HG02571 (cell line): ENCODE results near the gene RAD51B.

Source experiments
- ATAC-seq: cut with Tn5 transposase; IDR thresholded peaks from one replicate; pipeline ENCODE4 v1.9.1; 2021; ENCODE audit warnings: mild to moderate bottlenecking, moderate library complexity; ENCODE audit not compliant: unreplicated experiment

The RAD51B gene

GRCh38 chr14:68552075-68552474 lies 732.5 kb downstream of the RAD51B start:
- ATAC-seq = no peak

GRCh38 chr14:68552602-68553001 lies 733.0 kb downstream of the RAD51B start:
- ATAC-seq = no peak

- no peak for ATAC-seq
Measured at GRCh38 chr14:68553311-68553710, 733.7 kb downstream of the RAD51B start.

GRCh38 chr14:68554231-68554630 lies 734.7 kb downstream of the RAD51B start:
- no peak for ATAC-seq

- no peak for ATAC-seq
Measured at GRCh38 chr14:68556253-68556652, 736.7 kb downstream of the RAD51B start.

GRCh38 chr14:68557648-68558047 lies 738.1 kb downstream of the RAD51B start:
- no peak for ATAC-seq

- ATAC-seq = no peak
Measured at GRCh38 chr14:68558096-68558495, 738.5 kb downstream of the RAD51B start.

- ATAC-seq = no peak
Measured at GRCh38 chr14:68559949-68560348, 740.4 kb downstream of the RAD51B start.

- ATAC-seq = no peak
Measured at GRCh38 chr14:68561531-68562007, 742.0 kb downstream of the RAD51B start.

GRCh38 chr14:68562911-68563250 lies 743.3 kb downstream of the RAD51B start:
- no peak for ATAC-seq

- no peak for ATAC-seq
Measured at GRCh38 chr14:68563251-68564131, 743.9 kb downstream of the RAD51B start.

- no peak for ATAC-seq
Measured at GRCh38 chr14:68564191-68564825, 744.7 kb downstream of the RAD51B start.

- no peak for ATAC-seq
Measured at GRCh38 chr14:68564826-68565759, 745.5 kb downstream of the RAD51B start.

- ATAC-seq = no peak
Measured at GRCh38 chr14:68566075-68566474, 746.5 kb downstream of the RAD51B start.

GRCh38 chr14:68568907-68569897 lies 749.6 kb downstream of the RAD51B start:
- no peak for ATAC-seq

- no peak for ATAC-seq
Measured at GRCh38 chr14:68569970-68570409, 750.4 kb downstream of the RAD51B start.

GRCh38 chr14:68571114-68571591 lies 751.6 kb downstream of the RAD51B start:
- ATAC-seq = no peak

- ATAC-seq = no peak
Measured at GRCh38 chr14:68571928-68572525, 752.4 kb downstream of the RAD51B start.

GRCh38 chr14:68573126-68573525 lies 753.5 kb downstream of the RAD51B start:
- ATAC-seq = no peak
